HG03432 (cell line): Measurements from ENCODE around the gene RANBP17.

Source experiments
- ATAC-seq: cut with Tn5 transposase; IDR thresholded peaks from one replicate; pipeline ENCODE4 v1.9.1; 2021; ENCODE audit warnings: mild to moderate bottlenecking, moderate library complexity; ENCODE audit not compliant: unreplicated experiment

The RANBP17 gene

GRCh38 chr5:171080186-171080938, 218.5 kb downstream of the RANBP17 start:
- no peak for ATAC-seq

GRCh38 chr5:171081319-171081718, 219.5 kb downstream of the RANBP17 start:
- no peak for ATAC-seq

GRCh38 chr5:171092194-171092593, 230.4 kb downstream of the RANBP17 start:
- no peak for ATAC-seq

- ATAC-seq, result no peak
Observed at GRCh38 chr5:171093598-171093997, 231.8 kb downstream of the RANBP17 start.

- no peak for ATAC-seq
Observed at GRCh38 chr5:171094356-171094755, 232.5 kb downstream of the RANBP17 start.

- no peak for ATAC-seq
Observed at GRCh38 chr5:171102877-171103610, 241.2 kb downstream of the RANBP17 start.

GRCh38 chr5:171107669-171108068, 245.9 kb downstream of the RANBP17 start:
- ATAC-seq, result no peak

GRCh38 chr5:171115519-171115918, 253.7 kb downstream of the RANBP17 start:
- ATAC-seq, result no peak

GRCh38 chr5:171116719-171117118, 254.9 kb downstream of the RANBP17 start:
- no peak for ATAC-seq

GRCh38 chr5:171120986-171121622, 259.3 kb downstream of the RANBP17 start:
- no peak for ATAC-seq

- ATAC-seq, result no peak
Observed at GRCh38 chr5:171121638-171122037, 259.8 kb downstream of the RANBP17 start.

- no peak for ATAC-seq
Observed at GRCh38 chr5:171122372-171122771, 260.6 kb downstream of the RANBP17 start.

- no peak for ATAC-seq
Observed at GRCh38 chr5:171123417-171123816, 261.6 kb downstream of the RANBP17 start.

- ATAC-seq, result no peak
Observed at GRCh38 chr5:171127314-171127713, 265.5 kb downstream of the RANBP17 start.

- no peak for ATAC-seq
Observed at GRCh38 chr5:171128136-171128535, 266.3 kb downstream of the RANBP17 start.

GRCh38 chr5:171129308-171129707, 267.5 kb downstream of the RANBP17 start:
- ATAC-seq, result no peak

GRCh38 chr5:171131497-171131896, 269.7 kb downstream of the RANBP17 start:
- ATAC-seq, result no peak

GRCh38 chr5:171137768-171138525, 276.1 kb downstream of the RANBP17 start:
- ATAC-seq, result no peak

GRCh38 chr5:171139227-171139626, 277.4 kb downstream of the RANBP17 start:
- ATAC-seq, result no peak

GRCh38 chr5:171142617-171143016, 280.8 kb downstream of the RANBP17 start:
- ATAC-seq, result no peak

GRCh38 chr5:171143171-171143570, 281.4 kb downstream of the RANBP17 start:
- ATAC-seq, result no peak
